D341Med (cell line): ENCODE results near the gene TP53INP2.
"Not testable (repeated sequence)": the region's sequence is repeated elsewhere in the genome, so short reads cannot be mapped to it uniquely, and the experiment has no call there.

Source experiments
- DNase-seq: peaks from one replicate; pipeline ENCODE4 v3.0.0; 2012; ENCODE audit warnings: low spot score

The TP53INP2 gene

GRCh38 chr20:34705397-34706301 is 1.5 kb downstream of the TP53INP2 start:
- DNase-seq: peak; percentile 38

- no peak for DNase-seq
Measured at GRCh38 chr20:34706302-34706875, 2.2 kb downstream of the TP53INP2 start.

- no peak for DNase-seq
Measured at GRCh38 chr20:34706912-34707784, 3.0 kb downstream of the TP53INP2 start.

- DNase-seq: peak; percentile 63
Measured at GRCh38 chr20:34708621-34709043, 4.5 kb downstream of the TP53INP2 start.

GRCh38 chr20:34709044-34709830 is 5.1 kb downstream of the TP53INP2 start:
- DNase-seq: peak; percentile 61

- DNase-seq: peak; percentile 69
Measured at GRCh38 chr20:34709831-34710567, 5.9 kb downstream of the TP53INP2 start.

GRCh38 chr20:34710568-34710839 is 6.4 kb downstream of the TP53INP2 start:
- DNase-seq: no peak

GRCh38 chr20:34710861-34711574 is 6.9 kb downstream of the TP53INP2 start:
- no peak for DNase-seq

- DNase-seq: no peak
Measured at GRCh38 chr20:34711813-34712430, 7.8 kb downstream of the TP53INP2 start.

GRCh38 chr20:34712525-34713192 is 8.5 kb downstream of the TP53INP2 start:
- no peak for DNase-seq

- peak; percentile 52 for DNase-seq
Measured at GRCh38 chr20:34713194-34713943, 9.2 kb downstream of the TP53INP2 start.

- DNase-seq: not testable (repeated sequence)
Measured at GRCh38 chr20:34713944-34714515, 9.9 kb downstream of the TP53INP2 start.

- no peak for DNase-seq
Measured at GRCh38 chr20:34715384-34715783, 11.2 kb downstream of the TP53INP2 start.

GRCh38 chr20:34716921-34717229 is 12.7 kb downstream of the TP53INP2 start:
- no peak for DNase-seq

- no peak for DNase-seq
Measured at GRCh38 chr20:34717230-34718095, 13.3 kb downstream of the TP53INP2 start.

- DNase-seq: not testable (repeated sequence)
Measured at GRCh38 chr20:34719242-34720017, 15.3 kb downstream of the TP53INP2 start.

- no peak for DNase-seq
Measured at GRCh38 chr20:34720266-34720665, 16.1 kb downstream of the TP53INP2 start.
